NCI-H2227 (cell line): ENCODE measurements around the gene CDK3.
"Not testable (repeated sequence)": the region's sequence is repeated elsewhere in the genome, so short reads cannot be mapped to it uniquely, and the experiment has no call there.

Experiments
- DNase-seq: peaks from one replicate; lab custom pipeline; 2025; ENCODE audit not compliant: unreplicated experiment; lab: John Stamatoyannopoulos, UW

The CDK3 gene

DNA sequence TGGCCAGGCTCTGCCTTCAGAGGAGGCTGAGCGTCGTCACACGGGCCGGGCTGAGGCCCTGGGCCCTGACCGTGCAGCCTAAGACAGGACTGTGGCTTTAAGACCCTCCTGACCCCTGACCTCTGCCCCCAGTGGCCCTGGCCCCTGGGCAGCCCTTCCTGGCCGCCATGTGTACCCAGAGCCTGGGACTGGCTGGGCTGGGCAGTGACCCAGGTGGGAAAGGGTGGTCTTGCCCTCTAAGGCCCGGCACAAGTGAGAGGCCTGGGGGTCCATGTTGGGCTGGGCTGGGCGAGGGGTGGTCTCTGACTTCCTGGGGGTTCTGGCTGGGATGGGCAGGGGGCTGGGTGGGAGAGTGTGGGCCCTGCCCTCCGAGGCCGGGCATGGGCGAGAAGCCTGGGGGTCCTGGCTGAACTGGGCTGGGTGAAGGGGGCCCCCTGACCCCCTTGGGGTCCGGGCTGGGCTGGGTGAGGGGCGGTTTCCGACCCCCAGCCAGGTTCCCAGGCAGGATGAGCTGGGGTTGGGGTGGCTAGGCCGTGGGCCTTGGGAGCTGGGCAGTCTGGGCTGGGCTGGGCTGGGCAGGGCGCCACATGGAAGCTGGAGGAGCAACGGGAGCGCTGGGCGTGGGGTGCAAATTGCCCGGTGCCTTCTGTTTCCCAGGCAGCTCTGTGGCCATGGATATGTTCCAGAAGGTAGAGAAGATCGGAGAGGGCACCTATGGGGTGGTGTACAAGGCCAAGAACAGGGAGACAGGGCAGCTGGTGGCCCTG lies at the start of gene CDK3:
Gene CDK3, plus strand, starts transcription at position 101 of the 767 bp plus-strand sequence. Its CDS starts 571 bp downstream, at position 672.
- DNase-seq, result no peak

DNA sequence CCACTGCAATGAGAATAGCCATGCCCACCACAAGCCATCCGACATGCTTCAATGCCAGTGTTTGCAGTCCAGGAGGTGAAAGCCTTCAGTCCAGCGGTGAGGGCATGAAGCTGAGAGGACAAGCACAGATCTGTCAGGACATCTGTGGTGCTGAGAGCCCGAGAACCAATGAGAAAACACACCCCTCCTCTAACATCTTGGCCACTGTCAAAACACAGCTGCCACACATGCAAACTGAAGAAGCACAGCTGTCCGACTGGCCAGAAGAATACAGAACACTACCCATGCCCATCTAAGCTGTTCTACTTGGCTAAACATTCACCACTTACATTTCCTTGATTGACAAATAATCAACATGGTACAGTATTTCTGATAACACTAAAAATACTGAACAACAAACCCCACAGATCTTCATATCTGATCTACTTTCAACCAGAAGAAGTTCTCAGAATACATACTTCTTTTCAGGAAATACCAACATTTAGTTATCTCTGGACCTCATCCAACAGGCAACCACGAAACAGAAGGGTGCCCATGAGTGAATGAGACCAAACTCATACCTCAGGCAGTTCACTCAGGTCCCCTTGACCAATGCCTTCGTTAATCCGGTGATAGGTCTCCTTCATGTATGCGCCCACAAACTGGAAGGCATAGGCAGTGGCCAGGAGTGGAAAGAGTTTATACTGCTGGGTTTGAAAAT lies 49.6 kb upstream of the CDK3 start:
- DNase-seq, result no peak

- DNase-seq, result no peak
Observed at GRCh38 chr17:75959051-75959838, 41.4 kb upstream of the CDK3 start.

GRCh38 chr17:75959839-75960511 lies 40.7 kb upstream of the CDK3 start:
- DNase-seq, result no peak

- DNase-seq, result no peak
Observed at GRCh38 chr17:75965468-75965867, 35.2 kb upstream of the CDK3 start.

DNA sequence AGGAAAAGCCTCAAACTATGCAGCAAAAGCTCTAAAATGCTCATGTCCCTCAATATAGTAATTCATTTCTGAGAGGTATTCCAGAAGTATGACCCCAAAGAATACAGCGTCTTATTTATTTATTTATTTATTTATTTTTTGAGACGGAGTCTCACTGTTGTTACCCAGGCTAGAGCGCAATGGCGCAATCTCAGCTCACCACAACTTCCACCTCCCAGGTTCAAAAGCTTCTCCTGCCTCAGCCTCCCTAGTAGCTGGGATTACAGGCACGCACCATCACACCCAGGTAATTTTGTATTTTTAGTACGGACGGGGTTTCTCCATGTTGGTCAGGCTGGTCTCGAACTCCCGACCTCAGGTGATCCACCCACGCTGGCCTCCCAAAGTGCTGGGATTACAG lies 31.6 kb upstream of the CDK3 start:
- DNase-seq, result not testable (repeated sequence)

GRCh38 chr17:75970011-75970523 lies 30.6 kb upstream of the CDK3 start:
- no peak for DNase-seq

GRCh38 chr17:75970626-75971025 lies 30.0 kb upstream of the CDK3 start:
- no peak for DNase-seq

GRCh38 chr17:75975187-75975586 lies 25.5 kb upstream of the CDK3 start:
- not testable (repeated sequence) for DNase-seq

DNA sequence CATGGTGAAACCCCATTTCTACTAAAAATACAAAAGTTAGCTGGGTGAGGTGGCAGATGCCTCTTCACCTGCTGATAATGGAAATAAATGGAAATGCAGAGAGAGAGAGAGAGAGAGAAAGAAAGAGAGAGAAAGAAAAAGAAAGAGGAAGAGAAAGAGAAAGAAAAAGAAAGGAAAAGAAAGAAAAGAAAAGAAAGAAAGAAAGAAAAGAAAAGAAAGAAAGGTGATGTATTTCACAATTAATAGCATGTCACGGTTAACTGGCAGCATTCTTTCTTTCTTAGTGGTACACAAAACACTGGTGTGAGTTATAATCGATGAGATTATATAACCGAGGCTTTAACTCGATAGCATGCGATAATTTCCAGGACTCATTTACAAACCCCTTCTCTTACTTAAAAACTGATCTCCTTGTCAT lies 24.9 kb upstream of the CDK3 start:
- no peak for DNase-seq

- DNase-seq, result no peak
Observed at GRCh38 chr17:75976175-75976848, 24.3 kb upstream of the CDK3 start.

- DNase-seq, result peak; percentile 98
Observed at GRCh38 chr17:75978938-75979704, 21.5 kb upstream of the CDK3 start, which contains the start of the genes ACOX1 and TEN1. ACOX1 (minus strand) TSS chr17:75979166; CDS start chr17:75979073, 93 bp downstream. TEN1 (plus strand) TSS chr17:75979240; CDS start chr17:75986193, 6,953 bp downstream.

- DNase-seq, result no peak
Observed at GRCh38 chr17:75979705-75980187, 20.9 kb upstream of the CDK3 start.

- DNase-seq, result no peak
Observed at GRCh38 chr17:75980188-75981018, 20.3 kb upstream of the CDK3 start.

DNA sequence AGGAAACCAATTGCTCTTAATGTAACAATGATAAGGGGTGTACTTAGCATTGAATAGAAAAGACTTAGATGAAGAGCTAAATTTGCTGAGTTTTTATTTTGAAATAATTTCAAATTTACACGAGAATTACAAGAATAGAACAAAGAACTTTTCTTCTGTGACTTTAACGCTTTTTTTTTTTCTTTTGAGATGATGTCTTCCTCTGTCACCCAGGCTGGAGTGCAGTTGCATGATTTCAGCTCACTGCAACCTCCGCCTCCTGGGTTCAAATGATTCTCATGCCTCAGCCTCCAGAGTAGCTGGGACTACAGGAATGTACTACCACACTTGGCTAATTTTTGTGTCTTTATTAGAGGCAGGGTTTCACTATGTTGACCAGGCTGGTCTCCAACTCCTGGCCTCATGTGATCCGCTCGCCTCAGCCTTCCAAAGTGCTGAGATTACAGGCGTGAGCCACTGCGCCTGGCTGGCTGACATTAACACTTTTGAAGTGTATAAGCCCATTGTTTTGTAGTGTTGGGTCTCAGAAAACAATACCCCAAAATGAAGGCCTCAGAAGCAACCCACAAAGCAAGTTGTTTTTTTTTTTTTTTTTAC lies 19.5 kb upstream of the CDK3 start:
- no peak for DNase-seq

DNA sequence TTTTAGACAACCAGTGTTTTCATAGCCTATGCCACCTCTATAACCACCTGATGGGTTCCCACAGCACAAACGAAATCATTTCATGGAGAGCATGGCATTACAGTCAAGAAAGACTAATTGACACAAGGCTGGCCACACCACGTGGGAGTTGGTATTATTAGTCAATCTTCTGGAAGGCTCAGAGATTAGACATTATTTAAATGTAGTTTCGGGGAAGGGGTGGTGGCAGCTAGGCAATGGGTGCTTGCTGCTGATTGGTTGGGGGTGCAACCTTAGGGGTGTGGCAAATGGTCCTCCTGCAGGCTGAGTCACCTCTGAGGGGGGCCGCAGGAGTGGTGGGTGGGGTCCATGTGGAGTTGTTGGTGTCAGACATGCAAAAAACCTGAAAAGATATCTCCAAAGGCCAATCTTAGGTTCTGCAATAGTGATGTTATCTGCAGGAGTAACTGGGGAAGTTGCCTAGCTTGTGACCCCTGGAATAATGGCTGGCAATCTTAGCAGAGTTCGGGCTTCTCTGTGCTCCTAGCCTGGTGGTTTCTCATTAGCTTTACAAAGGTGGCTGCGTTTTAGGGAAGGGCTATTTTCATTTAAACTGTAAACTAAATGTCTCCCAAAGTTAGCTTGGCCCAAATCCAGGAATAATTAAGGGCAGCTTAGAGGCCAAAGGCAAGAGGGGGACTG lies 17.0 kb upstream of the CDK3 start:
- DNase-seq, result no peak

DNA sequence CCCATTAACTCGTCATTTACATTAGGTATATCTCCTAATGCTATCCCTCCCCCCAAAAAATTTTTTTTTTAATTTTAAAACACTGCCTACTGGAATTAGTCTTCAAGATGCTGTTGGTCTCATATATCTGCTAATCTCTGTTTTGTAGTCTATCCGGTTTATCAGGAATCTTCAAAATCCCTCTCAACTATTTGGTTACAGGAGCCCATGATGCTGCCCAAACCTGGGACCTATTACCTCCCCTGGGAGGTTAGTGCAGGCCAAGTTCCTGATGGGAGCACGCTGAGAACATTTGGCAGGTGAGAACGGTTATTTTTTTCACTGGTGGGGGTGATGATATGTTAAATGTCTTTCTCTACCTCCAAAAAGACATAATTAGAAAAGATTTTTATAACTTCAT lies 14.7 kb upstream of the CDK3 start:
- DNase-seq, result no peak
